GM19240 (cell line): ENCODE measurements around the gene SLC51B.
"Not testable (repeated sequence)": the region's sequence is repeated elsewhere in the genome, so short reads cannot be mapped to it uniquely, and the experiment has no call there.

Source experiments
- DNase-seq: peaks from one replicate; pipeline ENCODE4 v3.0.0; 2011; ENCODE audit warnings: low spot score; ENCODE audit not compliant: insufficient read length

The SLC51B gene

GRCh38 chr15:65099336-65099735 lies 54.1 kb downstream of the SLC51B start:
- DNase-seq = no peak

GRCh38 chr15:65099801-65100200 lies 54.6 kb downstream of the SLC51B start:
- DNase-seq = not testable (repeated sequence)

- DNase-seq = no peak
Measured at GRCh38 chr15:65100442-65100841, 55.3 kb downstream of the SLC51B start.

GRCh38 chr15:65101411-65101890 lies 56.3 kb downstream of the SLC51B start:
- DNase-seq = peak; percentile 52

DNA sequence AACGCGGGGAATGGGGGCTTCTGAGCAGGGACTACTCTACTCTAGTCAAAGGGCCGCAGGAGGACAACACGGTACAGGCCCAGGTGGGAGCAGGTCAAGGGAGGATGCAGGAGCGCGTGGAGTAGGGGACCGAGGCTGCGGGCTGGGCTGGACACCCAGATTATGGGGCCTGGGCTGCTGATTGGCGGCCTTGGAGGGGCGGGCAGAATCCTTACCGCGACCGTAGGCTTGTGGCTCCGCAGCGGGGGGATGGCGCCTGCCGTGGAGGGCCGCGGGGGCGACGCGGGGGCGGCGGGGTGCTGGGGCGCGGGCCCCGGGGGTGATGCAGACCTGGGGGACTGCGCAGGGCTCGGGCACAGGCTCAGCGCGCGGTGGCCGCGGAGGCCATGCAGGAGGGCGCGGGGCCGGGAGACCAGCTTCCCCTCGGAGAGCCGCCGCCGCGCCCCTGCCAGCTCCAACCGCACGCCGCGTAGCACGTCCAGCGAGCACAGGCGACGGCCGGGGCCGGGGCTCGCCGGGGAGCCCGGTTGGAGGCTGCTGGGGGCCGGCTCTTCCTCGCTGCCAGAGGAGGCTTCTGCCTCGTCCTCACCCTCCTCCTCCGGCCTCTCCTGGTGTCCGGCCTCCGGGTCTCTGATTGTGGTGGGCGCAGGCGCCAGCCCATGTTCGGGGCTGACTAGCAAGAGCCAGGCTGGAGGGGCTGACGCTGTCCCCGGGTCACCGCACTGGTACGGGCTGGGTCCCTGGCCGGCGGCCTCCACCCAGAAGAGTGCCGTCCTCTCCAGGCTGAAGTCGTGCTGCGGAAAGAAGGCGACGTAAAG lies 56.9 kb downstream of the SLC51B start:
- DNase-seq = no peak

DNA sequence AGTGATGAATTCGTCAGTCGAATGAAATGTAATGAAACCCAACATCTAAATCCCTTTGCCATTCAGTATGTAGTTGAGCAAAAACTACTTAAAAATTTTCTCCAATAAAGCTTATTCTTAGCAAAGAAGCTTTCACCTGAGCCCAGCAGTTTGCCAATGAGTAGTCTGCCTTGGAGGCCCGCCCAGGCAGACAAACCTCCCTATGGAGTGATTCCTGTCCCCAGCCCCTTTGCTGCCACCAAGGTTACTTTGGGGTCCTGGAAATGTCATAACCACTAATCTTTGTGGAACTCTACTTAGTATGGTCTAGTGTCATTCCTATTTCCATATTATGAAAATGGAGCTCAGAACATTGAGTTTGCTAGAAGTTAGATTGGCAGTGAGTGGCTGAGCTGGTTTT lies 57.7 kb downstream of the SLC51B start:
- DNase-seq = no peak
